Right lobe of liver (tissue), 4 donors: ENCODE data around the gene RBBP5.

Experiments used
- POLR2A ChIP-seq: fragments of 450-650 bp; IDR thresholded peaks from one replicate; pipeline ENCODE4 v1.6.1; 2017; ENCODE audit warnings: antibody characterized with exemption, mild to moderate bottlenecking
- TF ChIP-seq, protein P1 (sequence below), 4 donors: fragments of 200-600 bp in 3 of 4; fragments of 450-650 bp in 1 of 4; IDR thresholded peaks; one replicate each; pipeline versions ENCODE4 v1.5.1 to v1.8.0; 2016 to 2022; ENCODE audit warnings: antibody characterized with exemption in 4 of 4, mild to moderate bottlenecking in 2 of 4
- donor health status: DM: no; HTN: no; CAD: no.
- donor health status: DM: no; HTN: no; CAD: no.
- donor health status: DM: no; HTN: yes; CAD: no.

DNA sequence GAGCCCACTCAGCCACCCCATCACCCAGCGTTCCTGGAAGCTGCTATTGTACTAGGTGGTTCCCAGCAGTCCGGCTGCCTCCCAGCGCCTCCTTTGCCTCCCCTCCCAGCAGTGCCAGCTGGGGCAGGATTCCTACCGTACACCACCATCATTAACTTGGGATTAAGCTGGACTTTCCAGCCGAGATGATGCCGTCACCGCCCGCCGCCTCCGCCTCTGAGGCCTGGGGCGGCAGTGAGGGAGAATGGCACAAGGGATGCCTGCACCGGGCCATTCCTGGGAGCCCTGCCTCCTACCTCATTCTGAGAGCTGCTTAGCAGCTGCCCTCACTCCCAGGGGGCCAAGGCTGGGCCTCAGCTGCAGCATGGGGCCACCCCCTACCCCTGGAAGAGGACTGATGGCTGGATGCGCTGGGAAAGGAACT, 65.6 kb downstream of the RBBP5 start:
- TF ChIP-seq, protein P1, sequence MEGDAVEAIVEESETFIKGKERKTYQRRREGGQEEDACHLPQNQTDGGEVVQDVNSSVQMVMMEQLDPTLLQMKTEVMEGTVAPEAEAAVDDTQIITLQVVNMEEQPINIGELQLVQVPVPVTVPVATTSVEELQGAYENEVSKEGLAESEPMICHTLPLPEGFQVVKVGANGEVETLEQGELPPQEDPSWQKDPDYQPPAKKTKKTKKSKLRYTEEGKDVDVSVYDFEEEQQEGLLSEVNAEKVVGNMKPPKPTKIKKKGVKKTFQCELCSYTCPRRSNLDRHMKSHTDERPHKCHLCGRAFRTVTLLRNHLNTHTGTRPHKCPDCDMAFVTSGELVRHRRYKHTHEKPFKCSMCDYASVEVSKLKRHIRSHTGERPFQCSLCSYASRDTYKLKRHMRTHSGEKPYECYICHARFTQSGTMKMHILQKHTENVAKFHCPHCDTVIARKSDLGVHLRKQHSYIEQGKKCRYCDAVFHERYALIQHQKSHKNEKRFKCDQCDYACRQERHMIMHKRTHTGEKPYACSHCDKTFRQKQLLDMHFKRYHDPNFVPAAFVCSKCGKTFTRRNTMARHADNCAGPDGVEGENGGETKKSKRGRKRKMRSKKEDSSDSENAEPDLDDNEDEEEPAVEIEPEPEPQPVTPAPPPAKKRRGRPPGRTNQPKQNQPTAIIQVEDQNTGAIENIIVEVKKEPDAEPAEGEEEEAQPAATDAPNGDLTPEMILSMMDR (IDR thresholded peaks at IDR 0.05), result no peak
- no peak for TF ChIP-seq POLR2A
